Spleen (tissue), 7 donors: ENCODE measurements around the gene HBQ1.
"Not testable (repeated sequence)": the region's sequence is repeated elsewhere in the genome, so short reads cannot be mapped to it uniquely, and the experiment has no call there.

ENCODE experiments used
- CTCF ChIP-seq, 11 experiments: fragments of 200-600 bp in 7 of 11; fragments of 450-650 bp in 4 of 11; sonication (generic) in 4 of 11; IDR thresholded peaks in 8 of 11; conservative IDR thresholded peaks in 3 of 11; 1 replicate in 7 of 11; 2 replicates in 4 of 11; pipeline versions ENCODE4 v1.4.0 to v1.8.0; 2016 to 2021; ENCODE audit warnings: antibody characterized with exemption in 11 of 11, inconsistent platforms in 4 of 11, mild to moderate bottlenecking in 1 of 11
- POLR2A ChIP-seq, 3 donors: fragments of 450-650 bp; IDR thresholded peaks; one replicate each; pipeline ENCODE4 v1.5.1; 2017; ENCODE audit warnings: antibody characterized with exemption in 3 of 3, mild to moderate bottlenecking in 1 of 3
- donor health status: DM: no; HTN: no; CAD: no; lungs with moderate emphysema.
- donor health status: DM: no; HTN: no; CAD: no.
- donor health status: DM: no; HTN: no; CAD: no.

- not testable (repeated sequence) for TF ChIP-seq CTCF (IDR thresholded peaks at IDR 0.05 in 8 of 11, conservative IDR thresholded peaks at IDR 0.05 in 3 of 11); POLR2A (IDR thresholded peaks at IDR 0.05)
Measured at GRCh38 chr16:163696-164095, 16.6 kb upstream of the HBQ1 start.
